LNCAP (cell line): ENCODE measurements around the gene HCFC1.

Experiments used
- TF ChIP-seq, protein P1 (sequence below): fragments of 450-650 bp; IDR thresholded peaks from 2 replicates; pipeline ENCODE4 v1.5.1; 2017; ENCODE audit warnings: mild to moderate bottlenecking

HCFC1 gene

GRCh38 chrX:153964105-153964504, 7.5 kb downstream of the HCFC1 start:
- TF ChIP-seq, protein P1, sequence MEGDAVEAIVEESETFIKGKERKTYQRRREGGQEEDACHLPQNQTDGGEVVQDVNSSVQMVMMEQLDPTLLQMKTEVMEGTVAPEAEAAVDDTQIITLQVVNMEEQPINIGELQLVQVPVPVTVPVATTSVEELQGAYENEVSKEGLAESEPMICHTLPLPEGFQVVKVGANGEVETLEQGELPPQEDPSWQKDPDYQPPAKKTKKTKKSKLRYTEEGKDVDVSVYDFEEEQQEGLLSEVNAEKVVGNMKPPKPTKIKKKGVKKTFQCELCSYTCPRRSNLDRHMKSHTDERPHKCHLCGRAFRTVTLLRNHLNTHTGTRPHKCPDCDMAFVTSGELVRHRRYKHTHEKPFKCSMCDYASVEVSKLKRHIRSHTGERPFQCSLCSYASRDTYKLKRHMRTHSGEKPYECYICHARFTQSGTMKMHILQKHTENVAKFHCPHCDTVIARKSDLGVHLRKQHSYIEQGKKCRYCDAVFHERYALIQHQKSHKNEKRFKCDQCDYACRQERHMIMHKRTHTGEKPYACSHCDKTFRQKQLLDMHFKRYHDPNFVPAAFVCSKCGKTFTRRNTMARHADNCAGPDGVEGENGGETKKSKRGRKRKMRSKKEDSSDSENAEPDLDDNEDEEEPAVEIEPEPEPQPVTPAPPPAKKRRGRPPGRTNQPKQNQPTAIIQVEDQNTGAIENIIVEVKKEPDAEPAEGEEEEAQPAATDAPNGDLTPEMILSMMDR: no peak

GRCh38 chrX:153963546-153963945, 8.1 kb downstream of the HCFC1 start:
- TF ChIP-seq, protein P1: no peak

- TF ChIP-seq, protein P1: no peak
Observed at GRCh38 chrX:153961292-153961691, 10.3 kb downstream of the HCFC1 start.

DNA sequence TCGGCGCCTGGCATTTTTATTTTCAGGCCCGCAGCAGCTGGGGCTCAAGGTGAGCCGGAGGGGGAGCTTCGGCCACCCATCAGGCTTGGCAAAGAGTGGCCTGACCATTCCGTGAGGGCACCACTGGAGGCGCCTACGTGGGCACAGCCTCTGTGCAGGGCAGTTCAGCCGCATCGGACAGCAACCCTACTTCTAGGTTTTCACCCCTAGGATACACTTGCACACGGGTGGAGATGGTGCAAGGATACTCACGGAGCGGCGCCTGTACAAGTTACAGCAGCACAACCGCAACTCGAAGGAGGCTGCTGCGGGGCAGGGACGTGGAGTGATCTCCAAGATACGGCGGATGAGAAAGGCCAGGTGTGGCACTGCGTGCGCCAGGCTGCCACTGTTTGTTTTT, 10.8 kb downstream of the HCFC1 start:
- TF ChIP-seq, protein P1: no peak

DNA sequence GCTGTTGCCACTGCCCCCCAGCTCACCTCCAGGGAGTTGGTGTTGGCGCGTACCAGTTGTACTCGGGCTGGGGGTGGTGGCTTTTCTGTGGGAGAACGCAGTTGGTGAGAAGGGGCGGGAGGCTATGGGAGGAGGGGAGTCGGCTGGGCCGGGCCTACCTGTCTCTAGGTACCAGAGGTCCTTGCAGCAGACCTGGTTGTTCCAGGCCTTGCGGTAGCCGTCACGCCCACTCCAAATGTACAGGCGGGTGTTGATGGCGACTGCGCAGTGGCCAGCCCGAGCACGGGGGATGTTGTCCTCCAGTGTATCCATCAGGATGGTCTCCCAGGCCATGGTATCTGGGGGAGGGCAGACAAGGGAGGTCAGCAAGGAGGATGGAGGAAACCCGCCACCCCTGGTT, 11.5 kb downstream of the HCFC1 start:
- TF ChIP-seq, protein P1: no peak

- TF ChIP-seq, protein P1: no peak
Observed at GRCh38 chrX:153959649-153960048, 12.0 kb downstream of the HCFC1 start.

GRCh38 chrX:153958605-153959004, 13.0 kb downstream of the HCFC1 start:
- TF ChIP-seq, protein P1: no peak

- TF ChIP-seq, protein P1: no peak
Observed at GRCh38 chrX:153957224-153957623, 14.4 kb downstream of the HCFC1 start.
